ENCODE data around the gene PHF21A.
A peak's percentile ranks its signal among the peaks of the same experiment; 100 is the strongest.

PHF21A gene

GRCh38 chr11:45949992-45950407 is 171.3 kb downstream of the PHF21A start:
- in situ Hi-C loops (cut with MboI; ENCODE audit: low pct_unique_long_range_greater_than_20kb, low sequenced_read_pairs): no loop called here
- no peak for DNase-seq

- in situ Hi-C loops (cut with MboI; ENCODE audit: low pct_unique_long_range_greater_than_20kb, low sequenced_read_pairs): no loop called here
- DNase-seq: no peak
Measured at GRCh38 chr11:45948356-45948755, 172.9 kb downstream of the PHF21A start.

GRCh38 chr11:45947885-45948284 is 173.4 kb downstream of the PHF21A start:
- in situ Hi-C loops (cut with MboI; ENCODE audit: low pct_unique_long_range_greater_than_20kb, low sequenced_read_pairs): no loop called here
- no peak for DNase-seq

GRCh38 chr11:45945397-45945999 is 175.8 kb downstream of the PHF21A start:
- in situ Hi-C loops (cut with MboI; ENCODE audit: low pct_unique_long_range_greater_than_20kb, low sequenced_read_pairs): no loop called here
- no peak for DNase-seq

GRCh38 chr11:45942381-45942780 is 178.9 kb downstream of the PHF21A start:
- no peak for DNase-seq
- in situ Hi-C loops (cut with MboI; ENCODE audit: low pct_unique_long_range_greater_than_20kb, low sequenced_read_pairs): no loop called here

- in situ Hi-C loops (cut with MboI; ENCODE audit: low pct_unique_long_range_greater_than_20kb, low sequenced_read_pairs): no loop called here
- DNase-seq: no peak
Measured at GRCh38 chr11:45941285-45941684, 180.0 kb downstream of the PHF21A start.

GRCh38 chr11:45939836-45940235 is 181.4 kb downstream of the PHF21A start:
- in situ Hi-C loops (cut with MboI; ENCODE audit: low pct_unique_long_range_greater_than_20kb, low sequenced_read_pairs): no loop called here
- DNase-seq: no peak

- in situ Hi-C loops (cut with MboI; ENCODE audit: low pct_unique_long_range_greater_than_20kb, low sequenced_read_pairs): no loop called here
Measured at GRCh38 chr11:45937916-45938315, 183.3 kb downstream of the PHF21A start.

GRCh38 chr11:45936511-45937054 is 184.7 kb downstream of the PHF21A start:
- in situ Hi-C loops (cut with MboI; ENCODE audit: low pct_unique_long_range_greater_than_20kb, low sequenced_read_pairs): no loop called here

More at GRCh38 chr11:45937916-45938315, 183.3 kb downstream of the PHF21A start:
- no peak for DNase-seq

GRCh38 chr11:45935349-45936064 is 185.7 kb downstream of the PHF21A start:
- DNase-seq: no peak
- in situ Hi-C loops (cut with MboI; ENCODE audit: low pct_unique_long_range_greater_than_20kb, low sequenced_read_pairs): no loop called here

More at GRCh38 chr11:45936511-45937054, 184.7 kb downstream of the PHF21A start:
- no peak for DNase-seq

GRCh38 chr11:45934580-45935318 is 186.5 kb downstream of the PHF21A start:
- in situ Hi-C loops (cut with MboI; ENCODE audit: low pct_unique_long_range_greater_than_20kb, low sequenced_read_pairs): no loop called here
- no peak for DNase-seq

- no peak for DNase-seq
- in situ Hi-C loops (cut with MboI; ENCODE audit: low pct_unique_long_range_greater_than_20kb, low sequenced_read_pairs): no loop called here
Measured at GRCh38 chr11:45933846-45934579, 187.2 kb downstream of the PHF21A start.

GRCh38 chr11:45933131-45933831 is 188.0 kb downstream of the PHF21A start:
- in situ Hi-C loops (cut with MboI; ENCODE audit: low pct_unique_long_range_greater_than_20kb, low sequenced_read_pairs): no loop called here
- DNase-seq: no peak

GRCh38 chr11:45932217-45932616 is 189.0 kb downstream of the PHF21A start:
- DNase-seq: no peak
- in situ Hi-C loops (cut with MboI; ENCODE audit: low pct_unique_long_range_greater_than_20kb, low sequenced_read_pairs): no loop called here

GRCh38 chr11:45931739-45932138 is 189.5 kb downstream of the PHF21A start:
- no peak for DNase-seq
- in situ Hi-C loops (cut with MboI; ENCODE audit: low pct_unique_long_range_greater_than_20kb, low sequenced_read_pairs): no loop called here

GRCh38 chr11:45930951-45931570 is 190.2 kb downstream of the PHF21A start:
- in situ Hi-C loops (cut with MboI; ENCODE audit: low pct_unique_long_range_greater_than_20kb, low sequenced_read_pairs): no loop called here
- no peak for DNase-seq

GRCh38 chr11:45930031-45930794 is 191.0 kb downstream of the PHF21A start:
- DNase-seq: peak; percentile 86
- in situ Hi-C loops (cut with MboI; ENCODE audit: low pct_unique_long_range_greater_than_20kb, low sequenced_read_pairs): no loop called here
